Glutamatergic neuron (in vitro differentiated cells): ENCODE results near the gene DSCAML1. TPM values are rescaled to one million over a fixed set of nuclear protein-coding genes. Genes with fewer than 3 reads are reported as not detected.

Source experiments
- DNase-seq: peaks from one replicate; pipeline ENCODE4 v3.0.0; 2022
- H3K27ac Mint-ChIP-seq: one replicate; pipeline ENCODE4 v1.8.0; 2020; ENCODE audit warnings: mild to moderate bottlenecking, mixed read lengths, inconsistent platforms; ENCODE audit not compliant: unreplicated experiment
- H3K27me3 Mint-ChIP-seq: one replicate; pipeline ENCODE4 v1.8.0; 2020; ENCODE audit warnings: mild to moderate bottlenecking, moderate library complexity, mixed read lengths, inconsistent platforms; ENCODE audit not compliant: unreplicated experiment
- H3K36me3 Mint-ChIP-seq: one replicate; pipeline ENCODE4 v1.8.0; 2020; ENCODE audit warnings: mild to moderate bottlenecking, mixed read lengths, inconsistent platforms; ENCODE audit not compliant: unreplicated experiment
- H3K4me1 Mint-ChIP-seq: one replicate; pipeline ENCODE4 v1.8.0; 2020; ENCODE audit warnings: mild to moderate bottlenecking, low read depth, mixed read lengths, inconsistent platforms; ENCODE audit not compliant: unreplicated experiment
- H3K4me3 Mint-ChIP-seq: one replicate; pipeline ENCODE4 v1.8.0; 2020; ENCODE audit warnings: mild to moderate bottlenecking, mixed read lengths, inconsistent platforms; ENCODE audit not compliant: unreplicated experiment
- H3K9me3 Mint-ChIP-seq: one replicate; pipeline ENCODE4 v1.8.0; 2020; ENCODE audit warnings: mild to moderate bottlenecking, moderate library complexity, mixed read lengths, inconsistent platforms; ENCODE audit not compliant: unreplicated experiment
- CTCF ChIP-seq: fragments of 200-600 bp; sonication (generic); IDR thresholded peaks from one replicate; pipeline ENCODE4 v1.5.0; 2021; ENCODE audit not compliant: partially characterized antibody, unreplicated experiment
- long read RNA-seq: library from polyadenylated mRNA; unstranded; transcript quantifications from one replicate; pipeline ENCODE4 v2.0.0, GENCODE V29; 2020; ENCODE audit not compliant: unreplicated experiment
- total RNA-seq: library from RNA; stranded (reverse); fragmentation: NEBNext Ultra II Directional; extraction: Animal tissue kit (Norgen Biotek cat#: 25700); gene quantifications from one replicate; pipeline ENCODE4 v1.2.1, GENCODE V29; 2021; ENCODE audit not compliant: unreplicated experiment

The DSCAML1 gene, protein sequence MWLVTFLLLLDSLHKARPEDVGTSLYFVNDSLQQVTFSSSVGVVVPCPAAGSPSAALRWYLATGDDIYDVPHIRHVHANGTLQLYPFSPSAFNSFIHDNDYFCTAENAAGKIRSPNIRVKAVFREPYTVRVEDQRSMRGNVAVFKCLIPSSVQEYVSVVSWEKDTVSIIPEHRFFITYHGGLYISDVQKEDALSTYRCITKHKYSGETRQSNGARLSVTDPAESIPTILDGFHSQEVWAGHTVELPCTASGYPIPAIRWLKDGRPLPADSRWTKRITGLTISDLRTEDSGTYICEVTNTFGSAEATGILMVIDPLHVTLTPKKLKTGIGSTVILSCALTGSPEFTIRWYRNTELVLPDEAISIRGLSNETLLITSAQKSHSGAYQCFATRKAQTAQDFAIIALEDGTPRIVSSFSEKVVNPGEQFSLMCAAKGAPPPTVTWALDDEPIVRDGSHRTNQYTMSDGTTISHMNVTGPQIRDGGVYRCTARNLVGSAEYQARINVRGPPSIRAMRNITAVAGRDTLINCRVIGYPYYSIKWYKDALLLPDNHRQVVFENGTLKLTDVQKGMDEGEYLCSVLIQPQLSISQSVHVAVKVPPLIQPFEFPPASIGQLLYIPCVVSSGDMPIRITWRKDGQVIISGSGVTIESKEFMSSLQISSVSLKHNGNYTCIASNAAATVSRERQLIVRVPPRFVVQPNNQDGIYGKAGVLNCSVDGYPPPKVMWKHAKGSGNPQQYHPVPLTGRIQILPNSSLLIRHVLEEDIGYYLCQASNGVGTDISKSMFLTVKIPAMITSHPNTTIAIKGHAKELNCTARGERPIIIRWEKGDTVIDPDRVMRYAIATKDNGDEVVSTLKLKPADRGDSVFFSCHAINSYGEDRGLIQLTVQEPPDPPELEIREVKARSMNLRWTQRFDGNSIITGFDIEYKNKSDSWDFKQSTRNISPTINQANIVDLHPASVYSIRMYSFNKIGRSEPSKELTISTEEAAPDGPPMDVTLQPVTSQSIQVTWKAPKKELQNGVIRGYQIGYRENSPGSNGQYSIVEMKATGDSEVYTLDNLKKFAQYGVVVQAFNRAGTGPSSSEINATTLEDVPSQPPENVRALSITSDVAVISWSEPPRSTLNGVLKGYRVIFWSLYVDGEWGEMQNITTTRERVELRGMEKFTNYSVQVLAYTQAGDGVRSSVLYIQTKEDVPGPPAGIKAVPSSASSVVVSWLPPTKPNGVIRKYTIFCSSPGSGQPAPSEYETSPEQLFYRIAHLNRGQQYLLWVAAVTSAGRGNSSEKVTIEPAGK (N-terminal part only)
- 0.07 TPM for total RNA-seq
- long read RNA-seq = 0 reads

DNA sequence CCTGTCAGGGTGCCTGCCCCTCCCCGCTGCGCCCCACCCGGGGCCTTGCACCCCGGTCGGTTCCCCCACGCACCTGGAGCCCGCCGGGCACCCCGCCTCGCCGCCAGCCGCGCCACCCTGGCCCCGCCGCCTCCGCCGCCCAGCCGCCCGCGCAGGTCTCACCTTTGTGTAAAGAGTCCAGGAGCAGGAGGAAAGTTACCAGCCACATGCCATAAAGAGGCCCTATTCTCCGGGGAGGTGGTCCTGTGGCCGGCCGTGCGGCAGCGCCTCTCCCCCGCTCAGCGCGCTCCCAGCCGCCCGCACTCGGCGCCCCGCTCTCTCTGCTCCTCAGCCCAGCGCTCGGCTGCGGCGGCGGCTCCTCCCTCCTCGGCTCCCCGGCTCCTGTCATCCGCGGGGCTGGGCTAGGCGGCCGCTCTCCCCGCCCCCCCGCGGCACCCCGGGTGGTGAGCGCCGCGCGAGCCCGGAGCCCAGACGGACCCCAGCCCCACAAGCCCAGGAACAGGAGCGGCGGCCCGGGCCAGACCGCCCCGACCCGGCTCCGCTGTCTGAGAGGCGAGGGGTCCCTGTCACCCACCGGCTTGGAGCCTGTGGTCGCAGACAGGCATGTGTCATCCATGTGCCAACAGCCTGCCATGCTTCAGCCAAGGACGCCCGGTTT, at the start of gene DSCAML1:
Gene DSCAML1 (minus strand): TSS at position 345 of the 658 bp plus-strand sequence. CDS start 137 bp downstream, at position 208.
- no peaks in the 10 kb centered on the region for H3K9me3 Mint-ChIP-seq
- DNase-seq = peak; percentile 65

DNA sequence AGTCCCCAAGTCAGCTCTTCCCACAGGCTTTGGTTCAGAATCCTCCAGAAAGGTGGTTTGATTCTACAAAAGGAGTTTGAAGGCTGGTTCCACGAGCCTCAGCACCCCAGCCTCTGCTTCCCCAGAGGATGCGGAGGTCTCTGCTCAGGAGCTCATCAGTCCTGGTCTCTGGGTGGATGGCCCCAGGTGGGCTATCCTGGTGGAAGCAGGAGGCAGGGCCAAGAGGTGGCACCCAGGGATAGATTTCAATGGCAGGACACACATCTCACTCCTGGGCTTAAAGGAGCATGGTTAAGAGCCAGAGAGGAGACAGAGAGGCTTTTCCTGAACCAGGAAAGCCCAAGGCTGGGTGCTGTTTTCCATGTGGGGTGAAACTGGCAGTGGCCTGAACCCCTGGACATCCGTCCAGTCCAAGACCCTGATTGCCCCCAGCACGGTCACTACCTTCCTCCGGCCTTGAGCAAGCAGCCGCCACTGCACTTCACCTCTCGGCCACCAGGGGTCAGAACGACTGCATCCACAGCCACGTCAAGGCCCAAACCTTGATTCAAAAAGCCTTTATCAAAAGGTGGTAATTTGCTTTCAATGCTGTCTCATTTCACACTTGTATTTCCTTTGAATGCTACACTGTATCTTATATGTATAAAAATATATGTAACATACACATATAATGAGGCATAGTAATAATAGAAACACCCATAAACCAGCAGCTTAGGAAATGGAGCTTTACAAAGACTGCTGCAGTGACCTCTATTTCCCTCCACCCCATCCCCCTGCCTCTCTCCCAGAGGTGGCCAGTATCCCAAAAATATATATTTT, 46.9 kb upstream of the DSCAML1 start:
- TF ChIP-seq CTCF = peak; percentile 98
- Mint-ChIP-seq H3K27ac (no peak overlapping the region), H3K27me3 (no peaks in the 10 kb centered on the region), H3K36me3 (no peaks in the 10 kb centered on the region), H3K4me3 (no peak overlapping the region), H3K9me3 (peaks cover 2% of the 10 kb centered on the region), H3K4me1 (no peaks in the 10 kb centered on the region)
- peak; percentile 92 for DNase-seq

More for the DNA sequence above, at the start of gene DSCAML1:
- no peak for TF ChIP-seq CTCF
- Mint-ChIP-seq H3K27ac (peak within 1 kb of the TSS; percentile 54), H3K27me3 (peaks cover 25% of the 10 kb centered on the region), H3K4me1 (peaks cover 20% of the 10 kb centered on the region), H3K4me3 (peak within 1 kb of the TSS; percentile 80), H3K36me3 (no peaks in the 10 kb centered on the region)

DNA sequence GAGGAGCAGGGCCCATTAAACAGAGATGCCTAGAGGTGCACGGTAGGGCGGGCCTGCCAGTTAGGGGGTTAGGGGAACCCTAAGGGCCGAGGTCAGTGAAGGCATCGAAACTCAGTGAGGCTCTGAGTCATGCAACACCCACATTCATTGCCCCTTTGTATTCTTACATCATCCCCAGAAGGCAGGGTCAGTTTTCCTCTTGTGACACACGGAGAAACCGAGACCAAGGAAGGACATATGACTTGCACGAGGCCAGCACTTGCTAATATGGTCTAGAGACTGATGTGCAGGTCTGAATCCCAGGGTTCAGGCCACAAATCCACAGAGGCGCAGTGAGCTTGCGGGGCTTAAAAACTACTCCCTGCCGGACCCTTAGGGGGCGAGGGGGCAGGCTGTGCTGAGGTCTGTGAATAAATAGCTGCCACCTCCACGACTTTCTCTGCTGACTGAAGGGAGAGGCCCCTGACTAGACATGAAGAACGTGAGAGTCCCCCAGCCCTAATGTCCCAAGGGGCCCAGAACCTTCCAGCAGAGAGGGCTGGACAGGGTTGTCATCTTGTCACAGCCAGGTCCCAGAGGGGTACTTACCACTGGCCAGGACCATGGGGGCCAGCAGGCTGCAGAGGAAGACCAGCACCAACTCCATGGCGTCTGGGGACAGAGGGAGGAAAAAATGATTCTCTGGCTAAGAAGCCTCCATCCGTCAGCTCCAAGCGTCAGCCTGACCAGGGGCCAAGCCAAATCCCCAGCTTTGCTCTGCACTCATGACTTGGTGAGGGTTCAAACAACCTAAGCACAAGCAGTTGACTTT, 45.3 kb upstream of the DSCAML1 start:
- no peak overlapping the region for H3K27ac Mint-ChIP-seq
- peaks cover 12% of the 10 kb centered on the region for H3K4me1 Mint-ChIP-seq
- H3K4me3 Mint-ChIP-seq = no peak overlapping the region
- TF ChIP-seq CTCF = no peak
- peaks cover 2% of the 10 kb centered on the region for H3K9me3 Mint-ChIP-seq
- H3K36me3 Mint-ChIP-seq = no peaks in the 10 kb centered on the region
- no peak for DNase-seq
- H3K27me3 Mint-ChIP-seq = no peaks in the 10 kb centered on the region
